Measurements from ENCODE around the gene GEN1. TPM values are rescaled to one million over a fixed set of nuclear protein-coding genes. Genes with fewer than 3 reads are reported as not detected.

Gene GEN1
- total and polyA plus RNA-seq, 2 donors, result 1.2 to 21.0 TPM

DNA sequence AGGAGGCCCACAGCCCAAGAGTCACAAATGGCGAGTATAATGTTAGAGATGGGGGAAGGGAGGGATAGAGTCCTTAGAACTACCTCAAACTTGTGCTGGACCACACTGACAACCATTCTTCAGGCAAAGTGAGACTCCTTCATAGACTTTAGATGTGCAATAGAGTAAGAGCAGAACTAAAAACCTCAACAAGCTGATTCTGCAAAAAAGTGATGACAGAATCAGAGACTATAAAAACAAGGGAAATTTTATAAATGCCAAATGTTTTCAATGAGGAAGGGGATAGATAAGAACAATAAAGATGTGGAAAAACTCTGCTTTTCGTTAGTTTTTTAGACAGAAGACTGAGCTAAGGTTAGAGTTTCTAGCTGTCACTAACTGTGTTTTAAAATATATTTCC, 18.1 kb upstream of the GEN1 start:
- Histone ChIP-seq H3K36me3 (ENCODE audit: insufficient read depth) (peaks cover 2% of the 10 kb centered on the region), H3K4me3 (ENCODE audit: low read depth, low read length) (no peak overlapping the region), H3K27ac (ENCODE audit: low read depth) (no peak overlapping the region), H3K4me1 (ENCODE audit: insufficient read depth) (no peaks in the 10 kb centered on the region)
- 80% methylated on average over 2 of the region's 2 CpGs for WGBS
- no peak for DNase-seq (ENCODE audit: extremely low spot score)

DNA sequence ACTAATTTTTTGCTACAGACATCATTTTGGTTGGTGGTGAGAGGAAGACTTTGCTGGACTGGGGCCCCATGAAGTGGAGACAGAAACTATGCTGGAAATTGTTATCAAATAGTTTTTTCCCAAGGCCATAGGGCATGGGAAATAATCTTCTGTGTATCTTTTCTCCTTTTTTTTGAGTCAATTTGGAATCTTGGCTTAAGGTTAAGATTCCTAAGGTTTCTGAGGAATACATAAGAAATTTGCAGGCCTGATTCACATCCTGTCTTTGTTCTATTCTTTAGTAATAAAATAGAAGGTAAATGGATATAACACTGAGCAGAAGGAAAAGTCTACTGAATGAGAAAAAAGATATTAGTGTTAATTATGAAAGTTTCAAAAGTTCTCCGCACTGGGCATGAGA, 16.9 kb upstream of the GEN1 start:
- peaks cover 2% of the 10 kb centered on the region for H3K36me3 ChIP-seq (ENCODE audit: insufficient read depth)
- no peak overlapping the region for H3K27ac ChIP-seq (ENCODE audit: low read depth)
- DNase-seq (ENCODE audit: extremely low spot score), result no peak
- no peak overlapping the region for H3K4me3 ChIP-seq (ENCODE audit: low read depth, low read length)
- 94% methylated on average over 1 of the region's 1 CpG for WGBS
- H3K4me1 ChIP-seq (ENCODE audit: insufficient read depth), result no peaks in the 10 kb centered on the region

GRCh38 chr2:17740203-17740602, 13.7 kb upstream of the GEN1 start:
- Histone ChIP-seq H3K36me3 (ENCODE audit: insufficient read depth) (peaks cover 2% of the 10 kb centered on the region), H3K4me3 (ENCODE audit: low read depth, low read length) (no peak overlapping the region), H3K27ac (ENCODE audit: low read depth) (no peak overlapping the region), H3K4me1 (ENCODE audit: insufficient read depth) (no peaks in the 10 kb centered on the region)
- 96% methylated on average over 2 of the region's 2 CpGs for WGBS
- no peak for DNase-seq (ENCODE audit: extremely low spot score)

DNA sequence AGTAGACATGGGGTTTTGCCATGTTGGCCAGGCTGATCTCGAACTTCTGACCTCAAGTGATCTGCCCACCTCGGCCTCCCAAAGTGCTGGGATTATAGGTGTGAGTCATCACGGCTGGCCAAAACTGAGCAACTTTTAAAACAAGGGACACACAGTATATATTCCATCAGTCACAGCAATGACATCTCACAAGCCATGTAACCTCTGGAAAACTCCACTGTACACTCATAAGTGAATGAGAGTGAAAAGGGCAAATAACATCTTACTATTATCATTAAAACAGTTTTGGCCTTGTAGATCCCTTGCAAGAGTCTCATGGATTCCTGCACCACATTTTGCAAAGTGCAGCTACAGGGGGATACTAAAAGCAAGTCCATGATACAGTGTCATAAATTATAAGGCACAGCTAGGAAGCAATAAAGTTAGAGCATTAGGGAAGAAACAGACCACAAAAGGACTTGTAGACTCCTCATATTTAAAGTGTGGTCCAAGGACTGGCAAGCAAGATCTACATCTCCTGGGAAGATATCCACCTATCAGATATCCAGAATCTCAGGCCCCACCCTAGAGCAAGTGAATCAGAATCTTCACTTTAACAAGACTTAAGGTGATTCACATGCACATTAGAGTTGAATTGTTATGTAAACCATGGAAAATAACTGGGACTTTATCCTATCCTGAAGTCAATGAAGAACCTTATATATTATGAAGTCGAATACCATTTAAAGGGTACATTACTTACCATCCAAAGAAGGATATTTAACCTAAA, 6.1 kb upstream of the GEN1 start:
- H3K36me3 ChIP-seq (ENCODE audit: insufficient read depth), result peaks cover 2% of the 10 kb centered on the region
- no peak overlapping the region for H3K27ac ChIP-seq (ENCODE audit: low read depth)
- 76% methylated on average over 4 of the region's 4 CpGs for WGBS
- H3K4me3 ChIP-seq (ENCODE audit: low read depth, low read length), result no peak overlapping the region
- H3K4me1 ChIP-seq (ENCODE audit: insufficient read depth), result no peaks in the 10 kb centered on the region
- DNase-seq (ENCODE audit: extremely low spot score), result no peak

GRCh38 chr2:17748745-17749144, 5.2 kb upstream of the GEN1 start:
- no peaks in the 10 kb centered on the region for H3K4me1 ChIP-seq (ENCODE audit: insufficient read depth)
- no peak for DNase-seq (ENCODE audit: extremely low spot score)

GRCh38 chr2:17749753-17750438, 4.0 kb upstream of the GEN1 start:
- Histone ChIP-seq H3K4me1 (ENCODE audit: insufficient read depth) (no peaks in the 10 kb centered on the region), H3K27ac (ENCODE audit: low read depth) (no peak overlapping the region), H3K36me3 (ENCODE audit: insufficient read depth) (peaks cover 2% of the 10 kb centered on the region), H3K4me3 (ENCODE audit: low read depth, low read length) (no peak overlapping the region)
- no peak for DNase-seq (ENCODE audit: extremely low spot score)
- WGBS, result 87% methylated on average over 2 of the region's 2 CpGs

More at GRCh38 chr2:17748745-17749144, 5.2 kb upstream of the GEN1 start:
- H3K36me3 ChIP-seq (ENCODE audit: insufficient read depth), result peaks cover 2% of the 10 kb centered on the region
- whole genome bisulfite sequencing, result 79% methylated on average over 6 of the region's 6 CpGs
- no peak overlapping the region for H3K27ac ChIP-seq (ENCODE audit: low read depth)
- no peak overlapping the region for H3K4me3 ChIP-seq (ENCODE audit: low read depth, low read length)

DNA sequence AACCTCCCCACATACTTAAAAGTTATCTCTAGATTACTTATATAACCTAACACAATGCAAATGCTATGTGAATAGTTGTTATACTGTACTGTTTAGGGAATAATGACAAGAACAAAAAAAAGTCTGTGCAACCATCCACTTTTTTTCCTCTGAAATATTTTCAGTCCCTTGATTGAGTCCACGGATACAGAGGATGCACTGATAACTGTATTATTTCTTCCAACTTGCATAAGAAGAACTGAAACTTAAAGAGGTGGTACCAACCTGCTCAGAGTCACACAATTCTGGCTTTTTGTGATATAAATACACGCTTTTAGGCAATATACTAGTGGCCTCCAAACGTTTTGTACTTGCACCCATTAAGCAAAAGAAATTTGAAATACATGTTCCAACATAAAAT, 1.7 kb upstream of the GEN1 start:
- no peak overlapping the region for H3K4me3 ChIP-seq (ENCODE audit: low read depth, low read length)
- WGBS, result 58% methylated on average over 3 of the region's 3 CpGs
- H3K36me3 ChIP-seq (ENCODE audit: insufficient read depth), result no peaks in the 10 kb centered on the region

DNA sequence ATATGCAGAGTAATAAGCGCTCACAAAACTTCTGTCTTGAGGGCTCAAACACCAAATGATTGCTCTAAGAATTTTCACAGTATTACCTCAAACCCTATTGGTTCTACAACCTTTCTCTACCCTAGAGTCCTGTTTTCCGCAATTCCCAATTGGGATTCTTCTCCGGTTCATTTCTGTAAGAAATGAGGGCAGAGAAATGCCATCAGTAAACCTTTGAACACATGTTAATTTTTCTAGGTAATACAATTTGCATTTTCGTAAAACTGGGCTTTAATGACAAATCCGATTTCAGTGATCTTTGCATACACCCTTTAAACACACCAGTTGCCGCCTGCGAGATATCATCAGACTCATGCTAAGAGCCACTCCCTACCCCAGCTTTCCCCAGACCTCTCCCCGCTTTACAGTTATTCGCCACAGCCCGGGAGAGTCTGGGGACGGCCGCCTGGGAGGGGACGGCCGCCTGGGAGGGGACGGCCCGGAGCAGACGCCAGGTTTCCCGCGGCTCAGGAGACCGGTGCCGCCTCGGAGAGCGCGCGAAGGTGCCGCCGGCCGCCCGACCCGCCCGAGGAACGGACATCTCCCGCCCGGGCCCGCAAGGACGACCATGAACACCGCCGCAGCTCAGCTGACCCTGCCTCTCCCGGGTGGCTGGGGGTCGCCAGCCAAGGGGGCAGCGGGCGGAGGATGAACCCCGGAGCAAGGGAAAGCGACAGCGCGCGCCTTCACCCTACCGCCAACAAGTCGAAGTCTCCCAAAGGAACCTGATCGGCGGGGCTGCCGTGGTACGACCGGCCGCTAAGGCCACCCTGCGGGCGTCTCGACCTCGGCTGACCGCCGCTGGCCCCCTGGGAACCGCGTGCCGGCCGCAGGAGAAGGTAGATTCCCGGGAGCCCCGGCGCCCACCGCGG, 791 bp upstream of the GEN1 start:
- Histone ChIP-seq H3K4me3 (ENCODE audit: low read depth, low read length) (peak overlapping the region; percentile 89), H3K36me3 (ENCODE audit: insufficient read depth) (no peaks in the 10 kb centered on the region), H3K4me1 (ENCODE audit: insufficient read depth) (no peaks in the 10 kb centered on the region), H3K27ac (ENCODE audit: low read depth) (peak overlapping the region; percentile 98)
- WGBS, result 1% methylated on average over 70 of the region's 70 CpGs
- peak; percentile 2 for DNase-seq (ENCODE audit: extremely low spot score)

More for the DNA sequence above, 1.7 kb upstream of the GEN1 start:
- no peaks in the 10 kb centered on the region for H3K4me1 ChIP-seq (ENCODE audit: insufficient read depth)
- DNase-seq (ENCODE audit: extremely low spot score), result no peak
- no peak overlapping the region for H3K27ac ChIP-seq (ENCODE audit: low read depth)

- no peak overlapping the region for H3K27ac ChIP-seq (ENCODE audit: low read depth)
- H3K36me3 ChIP-seq (ENCODE audit: insufficient read depth), result no peaks in the 10 kb centered on the region
- no peak for DNase-seq (ENCODE audit: extremely low spot score)
- peak overlapping the region; percentile 89 for H3K4me3 ChIP-seq (ENCODE audit: low read depth, low read length)
- H3K4me1 ChIP-seq (ENCODE audit: insufficient read depth), result no peaks in the 10 kb centered on the region
- WGBS, result 19% methylated on average over 8 of the region's 8 CpGs
Observed at GRCh38 chr2:17754773-17755425, 961 bp downstream of the GEN1 start.

- 65% methylated on average over 6 of the region's 6 CpGs for WGBS
Observed at GRCh38 chr2:17756668-17757067, 2.7 kb downstream of the GEN1 start.

DNA sequence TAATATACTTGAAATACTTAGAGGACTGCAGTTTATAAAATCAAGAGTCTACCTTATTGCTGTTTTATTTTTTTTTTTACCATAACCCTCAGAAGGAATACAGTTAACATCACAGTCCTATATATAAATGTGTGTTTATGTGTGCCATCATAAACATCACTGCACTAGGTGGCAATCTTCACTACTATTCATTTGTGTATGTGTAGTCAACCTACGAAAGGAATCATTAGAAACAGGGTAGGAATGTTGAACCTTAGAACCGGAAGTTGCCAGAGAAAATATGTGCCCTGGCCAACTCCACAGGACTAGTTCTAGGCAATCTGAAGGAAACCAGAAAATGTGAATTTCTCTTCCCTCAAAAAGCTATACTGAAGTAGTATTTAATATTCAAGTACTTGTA, 3.4 kb downstream of the GEN1 start:
- Histone ChIP-seq H3K36me3 (ENCODE audit: insufficient read depth) (no peaks in the 10 kb centered on the region), H3K4me1 (ENCODE audit: insufficient read depth) (no peaks in the 10 kb centered on the region), H3K27ac (ENCODE audit: low read depth) (no peak overlapping the region), H3K4me3 (ENCODE audit: low read depth, low read length) (no peak overlapping the region)
- WGBS, result 56% methylated on average over 2 of the region's 2 CpGs
- DNase-seq (ENCODE audit: extremely low spot score), result no peak

More at GRCh38 chr2:17756668-17757067, 2.7 kb downstream of the GEN1 start:
- Histone ChIP-seq H3K36me3 (ENCODE audit: insufficient read depth) (no peaks in the 10 kb centered on the region), H3K27ac (ENCODE audit: low read depth) (no peak overlapping the region), H3K4me3 (ENCODE audit: low read depth, low read length) (no peak overlapping the region), H3K4me1 (ENCODE audit: insufficient read depth) (no peaks in the 10 kb centered on the region)
- DNase-seq (ENCODE audit: extremely low spot score), result peak; percentile 7

DNA sequence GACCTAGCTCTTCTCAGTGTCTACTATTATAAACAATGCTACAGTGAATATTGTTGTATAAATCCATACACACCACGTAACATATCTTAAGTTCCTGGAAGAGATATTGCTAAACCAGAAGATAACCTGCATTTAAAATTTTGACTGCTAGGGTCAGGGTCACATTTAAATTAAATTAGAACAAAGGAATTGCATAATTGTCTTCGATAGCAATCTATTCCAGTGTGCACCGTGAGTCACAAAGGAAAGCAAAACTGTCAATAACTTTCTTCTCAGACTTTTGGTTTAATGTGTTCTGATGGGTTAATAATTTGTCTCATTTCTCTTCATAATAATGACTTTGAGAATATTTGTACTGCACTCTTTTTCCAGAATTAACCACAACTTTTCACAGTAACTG, 4.2 kb downstream of the GEN1 start:
- no peak for DNase-seq (ENCODE audit: extremely low spot score)
- H3K4me1 ChIP-seq (ENCODE audit: insufficient read depth), result no peaks in the 10 kb centered on the region
- H3K4me3 ChIP-seq (ENCODE audit: low read depth, low read length), result no peak overlapping the region
- H3K27ac ChIP-seq (ENCODE audit: low read depth), result no peak overlapping the region
- H3K36me3 ChIP-seq (ENCODE audit: insufficient read depth), result no peaks in the 10 kb centered on the region
- 78% methylated on average over 3 of the region's 3 CpGs for WGBS

GRCh38 chr2:17759805-17760204, 5.9 kb downstream of the GEN1 start:
- 98% methylated on average over 2 of the region's 2 CpGs for WGBS

More at GRCh38 chr2:17759805-17760204, 5.9 kb downstream of the GEN1 start:
- Histone ChIP-seq H3K4me1 (ENCODE audit: insufficient read depth) (no peaks in the 10 kb centered on the region), H3K27ac (ENCODE audit: low read depth) (no peak overlapping the region), H3K36me3 (ENCODE audit: insufficient read depth) (no peaks in the 10 kb centered on the region), H3K4me3 (ENCODE audit: low read depth, low read length) (no peak overlapping the region)
- DNase-seq (ENCODE audit: extremely low spot score), result no peak
